Measurements from ENCODE around the gene REST. TPM values are rescaled to one million over a fixed set of nuclear protein-coding genes. Genes with fewer than 3 reads are reported as not detected.

The REST gene
- total and polyA plus RNA-seq, 9 of the 15 experiments (the other 6 are each of a cell fraction or from before 2014, with no cell fraction given): 2.9 to 24.0 (median 19.2) TPM

GRCh38 chr4:56908206-56909085 is 746 bp downstream of the REST start (continued):
- TF ChIP-seq ZFX (CRISPR knock-in tag; IDR thresholded peaks at IDR 0.05): peak; percentile 43; the same call in 1 of the 2 replicates
- TF ChIP-seq ZNF57 (CRISPR knock-in tag; IDR thresholded peaks at IDR 0.05): no peak
- TF ChIP-seq ATF3 (IDR thresholded peaks at IDR 0.05): no peak
- no peak for TF ChIP-seq ATF3 (CRISPR knock-in tag; conservative IDR thresholded peaks at IDR 0.05)
- no peak for TF ChIP-seq ELK1 (CRISPR knock-in tag; IDR thresholded peaks at IDR 0.05)
- peak; percentile 54; the same call in 1 of the 2 replicates for TF ChIP-seq PHF8 (IDR thresholded peaks at IDR 0.05; ENCODE audit: borderline replicate concordance, low read length)
- no peak for TF ChIP-seq CLOCK (CRISPR knock-in tag; IDR thresholded peaks at IDR 0.05; ENCODE audit: borderline replicate concordance)
- no peak for TF ChIP-seq MYNN (IDR thresholded peaks at IDR 0.05)
- TF ChIP-seq MYNN (CRISPR knock-in tag; IDR thresholded peaks at IDR 0.05): no peak
- TF ChIP-seq CHD7 (IDR thresholded peaks at IDR 0.05; ENCODE audit: low read depth, low read length): no peak

Measured in K562 (cell line).